Right atrium auricular region (tissue), 2 donors: ENCODE results near the gene PTS. TPM values are rescaled to one million over a fixed set of nuclear protein-coding genes. Genes with fewer than 3 reads are reported as not detected.

ENCODE experiments used
- DNase-seq: peaks from one replicate; pipeline ENCODE4 v3.0.0-alpha.2; 2019; ENCODE audit warnings: low spot score
- H3K27ac ChIP-seq, 2 donors: fragments of 200-600 bp; sonication (generic); 1 replicate in 1 of 2; 2 replicates in 1 of 2; pipeline ENCODE4 v1.5.1; 2016 to 2019
- H3K27me3 ChIP-seq, 2 donors: fragments of 200-600 bp; sonication (generic); one replicate each; pipeline versions ENCODE4 v1.5.1 to v1.6.0; 2017 to 2019
- H3K36me3 ChIP-seq: fragments of 200-600 bp; sonication (generic); one replicate; pipeline ENCODE4 v1.5.1; 2016
- H3K4me1 ChIP-seq, 2 donors: fragments of 200-600 bp; sonication (generic); one replicate each; pipeline versions ENCODE4 v1.5.1 to v1.6.0; 2017 to 2019
- H3K4me3 ChIP-seq, 2 donors: fragments of 200-600 bp; sonication (generic); 1 replicate in 1 of 2; 2 replicates in 1 of 2; pipeline ENCODE4 v1.5.1; 2017 to 2019; ENCODE audit warnings: mild to moderate bottlenecking in 1 of 2, moderate library complexity in 1 of 2
- H3K9me3 ChIP-seq, 2 donors: fragments of 200-600 bp; sonication (generic); one replicate each; pipeline ENCODE4 v1.5.1; 2019
- CTCF ChIP-seq, 2 donors: fragments of 200-600 bp; sonication (generic); IDR thresholded peaks; one replicate each; pipeline ENCODE4 v1.5.1; 2019; ENCODE audit warnings: antibody characterized with exemption in 2 of 2
- total RNA-seq, 2 donors: library from RNA; depleted of rRNA; stranded (reverse); fragments of >200 nt; gene quantifications; one replicate each; pipeline ENCODE4 v1.1.0, GENCODE V29; 2016

PTS gene
- total RNA-seq, 2 donors from 2014 or later: 18.1 to 19.5 TPM

GRCh38 chr11:112266410-112266778 is 40.2 kb downstream of the PTS start:
- H3K4me3 ChIP-seq: no peak overlapping the region
- H3K36me3 ChIP-seq: no peaks in the 10 kb centered on the region
- no peaks in the 10 kb centered on the region for H3K9me3 ChIP-seq
- H3K27ac ChIP-seq: no peak overlapping the region
- no peaks in the 10 kb centered on the region for H3K27me3 ChIP-seq
- H3K4me1 ChIP-seq: no peaks in the 10 kb centered on the region
- DNase-seq: peak; percentile 13
- no peak for TF ChIP-seq CTCF (IDR thresholded peaks at IDR 0.05)

GRCh38 chr11:112267188-112267591 is 41.0 kb downstream of the PTS start:
- no peak for DNase-seq
- no peaks in the 10 kb centered on the region for H3K36me3 ChIP-seq
- H3K9me3 ChIP-seq: no peaks in the 10 kb centered on the region

GRCh38 chr11:112268406-112268805 is 42.2 kb downstream of the PTS start:
- no peak overlapping the region for H3K4me3 ChIP-seq
- no peaks in the 10 kb centered on the region for H3K9me3 ChIP-seq
- DNase-seq: no peak
- no peaks in the 10 kb centered on the region for H3K27me3 ChIP-seq
- TF ChIP-seq CTCF (IDR thresholded peaks at IDR 0.05): no peak
- H3K27ac ChIP-seq: no peak overlapping the region
- H3K4me1 ChIP-seq: no peaks in the 10 kb centered on the region
- H3K36me3 ChIP-seq: no peaks in the 10 kb centered on the region

More at GRCh38 chr11:112267188-112267591, 41.0 kb downstream of the PTS start:
- H3K27ac ChIP-seq: no peak overlapping the region
- H3K4me1 ChIP-seq: no peaks in the 10 kb centered on the region
- H3K27me3 ChIP-seq: no peaks in the 10 kb centered on the region
- TF ChIP-seq CTCF (IDR thresholded peaks at IDR 0.05): no peak
- H3K4me3 ChIP-seq: no peak overlapping the region

- H3K27me3 ChIP-seq: no peaks in the 10 kb centered on the region
- H3K4me3 ChIP-seq: no peak overlapping the region
- TF ChIP-seq CTCF (IDR thresholded peaks at IDR 0.05): no peak
- no peak for DNase-seq
- H3K4me1 ChIP-seq: no peaks in the 10 kb centered on the region
- no peak overlapping the region for H3K27ac ChIP-seq
- no peaks in the 10 kb centered on the region for H3K9me3 ChIP-seq
- H3K36me3 ChIP-seq: no peaks in the 10 kb centered on the region
Observed at GRCh38 chr11:112269139-112269538, 42.9 kb downstream of the PTS start.

- Histone ChIP-seq H3K36me3 (no peaks in the 10 kb centered on the region), H3K4me1 (no peaks in the 10 kb centered on the region), H3K9me3 (no peaks in the 10 kb centered on the region), H3K4me3 (no peak overlapping the region), H3K27me3 (no peaks in the 10 kb centered on the region), H3K27ac (no peak overlapping the region)
- no peak for DNase-seq
- TF ChIP-seq CTCF (IDR thresholded peaks at IDR 0.05): no peak
Observed at GRCh38 chr11:112270551-112271180, 44.4 kb downstream of the PTS start.

- no peak for DNase-seq
- Histone ChIP-seq H3K4me3 (no peak overlapping the region), H3K4me1 (no peaks in the 10 kb centered on the region), H3K27me3 (no peaks in the 10 kb centered on the region), H3K36me3 (no peaks in the 10 kb centered on the region), H3K9me3 (no peaks in the 10 kb centered on the region), H3K27ac (no peak overlapping the region)
- TF ChIP-seq CTCF (IDR thresholded peaks at IDR 0.05): no peak
Observed at GRCh38 chr11:112271242-112271641, 45.0 kb downstream of the PTS start.
